Thyroid gland (tissue), 4 donors: ENCODE data around the gene SGSH.

ENCODE experiments used
- POLR2A ChIP-seq, 2 donors: fragments of 450-650 bp; IDR thresholded peaks; one replicate each; pipeline ENCODE4 v1.6.1; 2017; ENCODE audit warnings: antibody characterized with exemption in 2 of 2, mild to moderate bottlenecking in 2 of 2, moderate library complexity in 1 of 2
- TF ChIP-seq, protein P1 (sequence below), 6 experiments: fragments of 200-600 bp in 3 of 6; fragments of 450-650 bp in 3 of 6; sonication (generic) in 3 of 6; IDR thresholded peaks; one replicate each; pipeline ENCODE4 v1.5.1; 2016 to 2019; ENCODE audit warnings: antibody characterized with exemption in 6 of 6, mild to moderate bottlenecking in 2 of 6, inconsistent platforms in 1 of 6, moderate library complexity in 1 of 6

DNA sequence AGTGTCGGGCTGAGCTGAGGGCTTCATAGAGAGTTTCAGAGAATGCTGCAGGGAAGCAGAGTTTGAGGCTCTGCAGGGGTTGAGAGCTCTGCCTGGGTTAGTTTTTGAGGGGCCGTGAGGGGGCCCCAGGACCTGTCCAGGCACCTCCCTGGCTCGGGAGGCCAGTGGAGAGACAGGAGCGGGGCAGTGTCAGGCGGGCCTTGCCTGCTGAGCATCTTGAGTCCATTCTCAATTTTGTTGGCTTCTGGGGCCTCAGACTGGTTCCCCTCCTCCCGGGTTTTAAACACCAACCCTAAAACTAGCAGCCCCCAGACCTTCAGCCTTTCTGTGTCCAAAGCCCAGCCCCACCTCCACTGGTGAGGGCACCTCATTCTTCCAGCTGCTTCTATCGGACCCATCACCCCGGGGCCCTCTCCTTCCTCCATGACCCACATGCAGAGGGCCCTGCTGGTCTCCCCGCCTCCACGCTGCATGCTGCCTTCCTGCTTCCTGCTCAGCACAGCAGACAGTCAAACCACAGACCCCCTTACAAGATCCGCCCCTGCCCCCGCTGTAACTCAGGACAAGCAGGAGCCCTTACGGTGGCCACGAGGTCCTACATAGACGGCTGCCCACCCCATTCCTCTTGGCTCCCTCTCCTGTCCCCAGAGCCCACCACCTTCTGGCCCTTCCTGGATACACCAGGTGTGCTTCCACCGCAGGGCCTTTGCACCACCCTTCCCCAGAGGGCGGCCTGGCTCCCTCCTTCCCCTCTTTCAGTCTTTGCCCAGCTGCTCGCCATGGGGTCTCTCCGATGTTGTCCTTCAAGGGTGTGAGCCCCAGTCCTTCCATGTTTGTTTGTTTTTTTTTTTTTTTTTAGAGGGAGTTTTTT lies 44.3 kb upstream of the SGSH start:
- TF ChIP-seq, protein P1, sequence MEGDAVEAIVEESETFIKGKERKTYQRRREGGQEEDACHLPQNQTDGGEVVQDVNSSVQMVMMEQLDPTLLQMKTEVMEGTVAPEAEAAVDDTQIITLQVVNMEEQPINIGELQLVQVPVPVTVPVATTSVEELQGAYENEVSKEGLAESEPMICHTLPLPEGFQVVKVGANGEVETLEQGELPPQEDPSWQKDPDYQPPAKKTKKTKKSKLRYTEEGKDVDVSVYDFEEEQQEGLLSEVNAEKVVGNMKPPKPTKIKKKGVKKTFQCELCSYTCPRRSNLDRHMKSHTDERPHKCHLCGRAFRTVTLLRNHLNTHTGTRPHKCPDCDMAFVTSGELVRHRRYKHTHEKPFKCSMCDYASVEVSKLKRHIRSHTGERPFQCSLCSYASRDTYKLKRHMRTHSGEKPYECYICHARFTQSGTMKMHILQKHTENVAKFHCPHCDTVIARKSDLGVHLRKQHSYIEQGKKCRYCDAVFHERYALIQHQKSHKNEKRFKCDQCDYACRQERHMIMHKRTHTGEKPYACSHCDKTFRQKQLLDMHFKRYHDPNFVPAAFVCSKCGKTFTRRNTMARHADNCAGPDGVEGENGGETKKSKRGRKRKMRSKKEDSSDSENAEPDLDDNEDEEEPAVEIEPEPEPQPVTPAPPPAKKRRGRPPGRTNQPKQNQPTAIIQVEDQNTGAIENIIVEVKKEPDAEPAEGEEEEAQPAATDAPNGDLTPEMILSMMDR (IDR thresholded peaks at IDR 0.05): no peak
- no peak for TF ChIP-seq POLR2A (IDR thresholded peaks at IDR 0.05)
